Measurements from ENCODE around the gene DISC1. TPM values are rescaled to one million over a fixed set of nuclear protein-coding genes. Genes with fewer than 3 reads are reported as not detected.

DISC1 gene
- total RNA-seq, 2 experiments from 2014 or later, result 19.8 to 20.0 TPM

DNA sequence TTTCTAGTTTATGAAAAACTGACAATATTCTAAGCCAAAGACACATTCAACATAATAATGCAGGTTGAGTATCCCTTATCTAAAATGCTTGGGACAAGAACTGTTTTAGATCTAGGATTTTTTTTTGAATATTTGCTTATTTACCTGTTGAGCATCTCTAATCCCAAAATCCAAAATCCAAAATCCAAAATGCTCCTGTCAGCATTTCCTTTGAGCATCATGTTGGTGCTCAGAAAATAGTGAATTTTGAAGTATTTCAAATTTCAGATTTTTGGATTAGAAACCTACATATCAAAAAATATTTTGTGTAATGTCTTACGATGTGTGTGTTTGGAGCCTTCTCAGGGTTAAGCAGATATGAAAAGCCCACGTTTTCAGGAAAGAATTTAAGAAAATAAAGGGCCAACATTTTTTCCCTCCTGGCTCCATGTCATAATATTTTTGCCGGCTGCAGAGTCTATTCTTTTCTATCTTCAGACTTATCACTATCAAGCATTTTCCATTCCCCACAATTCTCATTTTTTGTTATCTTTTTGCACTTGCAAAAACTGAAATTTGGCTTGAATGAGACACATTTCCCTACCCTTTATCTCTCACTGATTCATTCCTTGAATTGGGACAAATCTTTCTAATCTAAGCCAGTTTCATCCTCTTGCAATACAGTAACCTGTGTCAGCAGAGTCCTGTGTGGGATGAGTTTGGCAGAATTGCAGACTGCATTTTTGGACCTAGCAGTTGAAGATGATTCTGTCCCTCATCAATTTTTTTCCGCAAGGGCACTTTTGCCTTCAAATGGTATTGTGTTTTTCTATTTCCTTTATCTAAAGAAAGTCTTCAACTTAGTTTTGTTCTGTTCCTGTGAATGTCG lies 233.9 kb downstream of the DISC1 start:
- Histone ChIP-seq H3K27me3 (ENCODE audit: control insufficient read depth in 1 of 2, insufficient read depth in 2 of 2, low read length in 2 of 2) (no peaks in the 10 kb centered on the region), H3K27ac (ENCODE audit: low read depth in 1 of 2, low read length in 2 of 2) (no peak overlapping the region), H3K4me3 (ENCODE audit: low read length) (no peak overlapping the region), H3K9me3 (ENCODE audit: control insufficient read depth in 1 of 2, insufficient read depth in 1 of 2, low read length in 2 of 2) (no peaks in the 10 kb centered on the region), H3K4me1 (ENCODE audit: insufficient read depth, low read length) (no peaks in the 10 kb centered on the region), H3K36me3 (ENCODE audit: insufficient read depth, low read length) (no peaks in the 10 kb centered on the region)
- H3K36me3 Mint-ChIP-seq (ENCODE audit: low read depth), result no peaks in the 10 kb centered on the region
- POLR2A ChIA-PET, result no interaction called here
- CTCF ChIA-PET, result no interaction called here
- H3K4me1 Mint-ChIP-seq (ENCODE audit: low read depth), result peaks cover 19% of the 10 kb centered on the region
- ATAC-seq (ENCODE audit: poor library complexity), result no peak
- TF ChIP-seq CTCF (IDR thresholded peaks at IDR 0.05), result no peak
- H3K27me3 Mint-ChIP-seq, result no peaks in the 10 kb centered on the region
- H3K4me3 Mint-ChIP-seq, result no peak overlapping the region
- H3K27ac Mint-ChIP-seq, result peak overlapping the region; percentile 51
- intact Hi-C loops (cut with DNase I, micrococcal nuclease), result loop anchor here in 1 of 2 experiments (10.0 kb wide), 1 partner anchor 944 kb away; the partner anchor contains the start of gene MAP10
- H3K9me3 Mint-ChIP-seq, result no peaks in the 10 kb centered on the region
- no peak for DNase-seq

- Histone ChIP-seq H3K36me3 (ENCODE audit: insufficient read depth, low read length) (no peaks in the 10 kb centered on the region), H3K9me3 (ENCODE audit: control insufficient read depth in 1 of 2, insufficient read depth in 1 of 2, low read length in 2 of 2) (no peaks in the 10 kb centered on the region), H3K4me1 (ENCODE audit: insufficient read depth, low read length) (peaks cover 5% of the 10 kb centered on the region), H3K27ac (ENCODE audit: low read depth in 1 of 2, low read length in 2 of 2) (no peak overlapping the region), H3K4me3 (ENCODE audit: low read length) (no peak overlapping the region), H3K27me3 (ENCODE audit: control insufficient read depth in 1 of 2, insufficient read depth in 2 of 2, low read length in 2 of 2) (no peaks in the 10 kb centered on the region)
- Mint-ChIP-seq H3K27me3 (no peaks in the 10 kb centered on the region), H3K9me3 (no peaks in the 10 kb centered on the region), H3K36me3 (ENCODE audit: low read depth) (peaks cover 3% of the 10 kb centered on the region), H3K27ac (no peak overlapping the region), H3K4me3 (no peak overlapping the region), H3K4me1 (ENCODE audit: low read depth) (peaks cover 33% of the 10 kb centered on the region)
- ATAC-seq (ENCODE audit: poor library complexity), result no peak
- CTCF ChIA-PET, result no interaction called here
- no peak for TF ChIP-seq CTCF (IDR thresholded peaks at IDR 0.05)
- POLR2A ChIA-PET, result interaction anchor here (0.7 kb wide), 1 partner anchor 428 kb away, joined by 3 read pairs; no protein-coding TSS in a partner anchor
- intact Hi-C loops (cut with DNase I, micrococcal nuclease), result loop anchor here in 1 of 2 experiments (10.0 kb wide), 1 partner anchor 943 kb away; the partner anchor contains the start of gene MAP10
- no peak for DNase-seq
Observed at GRCh38 chr1:231861541-231862481, 235.2 kb downstream of the DISC1 start.

DNA sequence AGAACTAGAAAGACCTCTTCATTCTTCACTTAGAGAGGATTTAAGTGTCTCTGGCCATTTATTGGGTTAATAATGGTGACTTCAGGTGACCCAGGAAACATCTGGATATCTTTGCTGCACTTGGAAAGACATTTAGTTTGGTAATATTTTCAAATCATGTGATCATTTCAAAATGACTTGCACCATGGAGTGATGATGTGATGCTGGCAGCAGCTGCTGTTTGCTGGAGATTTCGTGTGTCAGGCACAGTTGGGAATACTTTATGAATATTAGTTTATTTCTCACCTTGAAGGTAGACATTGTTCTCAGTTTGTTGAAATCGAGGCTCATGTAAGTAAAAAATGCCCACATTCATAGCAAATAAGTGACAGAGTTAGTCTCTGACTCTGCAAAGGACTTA lies 236.0 kb downstream of the DISC1 start:
- Mint-ChIP-seq H3K27ac (no peak overlapping the region), H3K36me3 (ENCODE audit: low read depth) (peaks cover 4% of the 10 kb centered on the region), H3K27me3 (no peaks in the 10 kb centered on the region), H3K4me1 (ENCODE audit: low read depth) (peaks cover 39% of the 10 kb centered on the region), H3K4me3 (no peak overlapping the region), H3K9me3 (no peaks in the 10 kb centered on the region)
- Histone ChIP-seq H3K9me3 (ENCODE audit: control insufficient read depth in 1 of 2, insufficient read depth in 1 of 2, low read length in 2 of 2) (no peaks in the 10 kb centered on the region), H3K36me3 (ENCODE audit: insufficient read depth, low read length) (no peaks in the 10 kb centered on the region), H3K27me3 (ENCODE audit: control insufficient read depth in 1 of 2, insufficient read depth in 2 of 2, low read length in 2 of 2) (no peaks in the 10 kb centered on the region), H3K4me1 (ENCODE audit: insufficient read depth, low read length) (peaks cover 10% of the 10 kb centered on the region), H3K27ac (ENCODE audit: low read depth in 1 of 2, low read length in 2 of 2) (no peak overlapping the region), H3K4me3 (ENCODE audit: low read length) (no peak overlapping the region)
- no peak for ATAC-seq (ENCODE audit: poor library complexity)
- intact Hi-C loops (cut with DNase I, micrococcal nuclease), result loop anchor here in 1 of 2 experiments (10.0 kb wide), 1 partner anchor 942 kb away; the partner anchor contains the start of gene MAP10
- CTCF ChIA-PET, result no interaction called here
- POLR2A ChIA-PET, result no interaction called here
- DNase-seq, result no peak
- no peak for TF ChIP-seq CTCF (IDR thresholded peaks at IDR 0.05)

Data from CD4-positive, alpha-beta T cell (primary cell).